IgD-negative memory B cell (primary cell): ENCODE results near the gene ATP5MC2. TPM values are rescaled to one million over a fixed set of nuclear protein-coding genes. Genes with fewer than 3 reads are reported as not detected.
A peak's percentile ranks its signal among the peaks of the same experiment; 100 is the strongest.

Experiments
- H3K27ac Mint-ChIP-seq, 3 donors: one replicate each; pipeline ENCODE4 v1.8.0; 2020 to 2022; ENCODE audit warnings: mild to moderate bottlenecking in 3 of 3, mixed read lengths in 3 of 3, moderate library complexity in 1 of 3
- H3K27me3 Mint-ChIP-seq: one replicate; pipeline ENCODE4 v1.8.0; 2021; ENCODE audit warnings: mixed read lengths
- H3K36me3 Mint-ChIP-seq: one replicate; pipeline ENCODE4 v1.8.0; 2020; ENCODE audit warnings: mild to moderate bottlenecking, mixed read lengths
- H3K4me1 Mint-ChIP-seq, 3 donors: one replicate each; pipeline ENCODE4 v1.8.0; 2020 to 2022; ENCODE audit warnings: mixed read lengths in 3 of 3, mild to moderate bottlenecking in 1 of 3
- H3K4me3 Mint-ChIP-seq, 4 donors: one replicate each; pipeline ENCODE4 v1.8.0; 2020 to 2022; ENCODE audit warnings: mild to moderate bottlenecking in 4 of 4, mixed read lengths in 4 of 4, moderate library complexity in 3 of 4
- H3K9me3 Mint-ChIP-seq, 3 donors: one replicate each; pipeline ENCODE4 v1.8.0; 2020 to 2021; ENCODE audit warnings: mixed read lengths in 3 of 3, mild to moderate bottlenecking in 1 of 3
- polyA plus RNA-seq: library from polyadenylated mRNA; unstranded; fragments of 300-500 nt; fragmentation: Illumina TruSeq; gene quantifications from one replicate; pipeline ENCODE4 v1.2.3, GENCODE V29; 2021

Gene ATP5MC2
- polyA plus RNA-seq, 1 donor from 2014 or later = 707 TPM

- Mint-ChIP-seq H3K27me3 (no peaks in the 10 kb centered on the region), H3K4me3 (peak overlapping the region; percentile 76 to 100 (median 94)), H3K4me1 (peaks cover 36 to 41% (median 39%) of the 10 kb centered on the region in 3 donors), H3K9me3 (no peaks in the 10 kb centered on the region), H3K27ac (peak overlapping the region; percentile 36 to 98 (median 92)), H3K36me3 (peaks cover 6% of the 10 kb centered on the region)
Observed at GRCh38 chr12:53623548-53624385, 52.1 kb downstream of the ATP5MC2 start.

- H3K27me3 Mint-ChIP-seq = no peaks in the 10 kb centered on the region
- no peak overlapping the region for H3K27ac Mint-ChIP-seq
- H3K4me1 Mint-ChIP-seq = peaks cover 44 to 51% (median 48%) of the 10 kb centered on the region in 3 donors
- H3K9me3 Mint-ChIP-seq = no peaks in the 10 kb centered on the region
- peaks cover 7% of the 10 kb centered on the region for H3K36me3 Mint-ChIP-seq
- H3K4me3 Mint-ChIP-seq = peak overlapping the region in 2 of 4 donors; percentile 41 to 49
Observed at GRCh38 chr12:53622724-53623123, 53.2 kb downstream of the ATP5MC2 start.

DNA sequence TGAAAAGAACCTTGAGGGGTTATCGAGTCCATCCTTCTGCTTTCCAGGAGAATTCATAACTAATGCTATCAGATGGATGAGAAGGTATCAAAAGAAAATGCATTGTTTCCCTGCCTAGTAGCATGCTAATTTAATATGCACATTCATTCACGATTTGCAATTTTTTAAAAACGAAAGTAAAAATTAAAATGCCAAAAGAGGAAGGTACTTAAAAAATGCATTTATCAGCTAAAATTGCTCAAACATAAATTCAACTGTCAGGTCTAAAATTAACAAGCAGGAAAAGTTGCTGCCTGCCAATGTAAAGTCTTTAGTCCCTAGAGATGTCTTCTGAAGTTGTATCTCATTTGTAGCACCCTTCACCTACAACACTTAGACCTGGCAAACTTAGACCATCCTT, 57.6 kb downstream of the ATP5MC2 start:
- Mint-ChIP-seq H3K9me3 (no peaks in the 10 kb centered on the region), H3K27me3 (no peaks in the 10 kb centered on the region), H3K4me3 (peak overlapping the region; percentile 70 to 94 (median 86)), H3K36me3 (peaks cover 6% of the 10 kb centered on the region), H3K27ac (peak overlapping the region; percentile 54 to 84 (median 64)), H3K4me1 (peaks cover 19 to 24% (median 19%) of the 10 kb centered on the region in 3 donors)

GRCh38 chr12:53617700-53618099, 58.2 kb downstream of the ATP5MC2 start:
- H3K4me1 Mint-ChIP-seq = peaks cover 19 to 21% (median 19%) of the 10 kb centered on the region in 3 donors
- peaks cover 6% of the 10 kb centered on the region for H3K36me3 Mint-ChIP-seq
- H3K27me3 Mint-ChIP-seq = no peaks in the 10 kb centered on the region
- peak overlapping the region; percentile 61 to 94 (median 86) for H3K4me3 Mint-ChIP-seq
- H3K9me3 Mint-ChIP-seq = no peaks in the 10 kb centered on the region
- H3K27ac Mint-ChIP-seq = peak overlapping the region; percentile 54 to 84 (median 64)

DNA sequence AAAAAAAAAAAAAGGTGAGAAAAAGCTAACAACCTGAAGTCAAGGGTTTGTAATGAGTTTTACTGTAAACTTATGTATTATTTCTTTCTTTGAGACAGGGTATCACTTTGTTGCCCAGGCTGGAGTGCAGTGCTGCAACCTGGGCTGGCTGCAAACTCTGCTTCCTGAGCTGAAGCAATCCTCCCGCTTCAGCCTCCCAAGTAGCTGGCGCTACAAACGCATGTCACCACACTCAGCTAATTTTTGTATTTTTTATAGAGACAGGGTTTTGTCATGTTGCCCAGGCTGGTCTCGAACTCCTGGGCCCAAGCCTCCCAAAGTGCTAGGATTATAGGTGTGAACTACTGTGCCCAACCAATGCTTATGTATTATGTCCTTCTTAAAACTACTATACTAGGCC, 58.9 kb downstream of the ATP5MC2 start:
- Mint-ChIP-seq H3K4me1 (peaks cover 19 to 21% (median 19%) of the 10 kb centered on the region in 3 donors), H3K27me3 (no peaks in the 10 kb centered on the region), H3K4me3 (peak overlapping the region in 1 of 4 donors; percentile 71), H3K27ac (no peak overlapping the region), H3K36me3 (peaks cover 6% of the 10 kb centered on the region), H3K9me3 (no peaks in the 10 kb centered on the region)

Other genes starting within 250 kb of the ATP5MC2 start
- gene PRR13, start 234.3 kb downstream of the ATP5MC2 start, polyA plus RNA-seq = 689 TPM
- 111 TPM for gene PCBP2, start 224.0 kb downstream of the ATP5MC2 start, polyA plus RNA-seq
- 1.4 TPM for gene MAP3K12, start 176.6 kb downstream of the ATP5MC2 start, polyA plus RNA-seq
- 20.8 TPM for gene TARBP2, start 174.8 kb downstream of the ATP5MC2 start, polyA plus RNA-seq
- gene NPFF, start 168.6 kb downstream of the ATP5MC2 start, polyA plus RNA-seq = not detected
- 14.4 TPM for gene ATF7, start 49.7 kb downstream of the ATP5MC2 start, polyA plus RNA-seq
- 52.0 TPM for gene CALCOCO1, start 51.4 kb upstream of the ATP5MC2 start, polyA plus RNA-seq
- not detected for gene CISTR, start 75.9 kb upstream of the ATP5MC2 start, polyA plus RNA-seq